Forelimb muscle (tissue), 1 donor: ENCODE data around the gene OR6C2. TPM values are rescaled to one million over a fixed set of nuclear protein-coding genes. Genes with fewer than 3 reads are reported as not detected.
"Not testable (repeated sequence)": the region's sequence is repeated elsewhere in the genome, so short reads cannot be mapped to it uniquely, and the experiment has no call there.

Source experiments
- DNase-seq: peaks from one replicate; pipeline ENCODE4 v3.0.0-alpha.2; 2013; ENCODE audit warnings: low read depth
- polyA plus RNA-seq: library from polyadenylated mRNA; unstranded; fragments of 120-200 nt; gene quantifications from one replicate; pipeline ENCODE4 v1.2.1, GENCODE V29; 2013; ENCODE audit not compliant: insufficient read length

OR6C2 gene
- not detected for polyA plus RNA-seq

- no peak for DNase-seq
These were observed at the start of gene OR6C2 for GRCh38 chr12:55443776-55444175. OR6C2 (plus strand) TSS chr12:55444076; CDS start chr12:55452214, 8,138 bp downstream.

DNA sequence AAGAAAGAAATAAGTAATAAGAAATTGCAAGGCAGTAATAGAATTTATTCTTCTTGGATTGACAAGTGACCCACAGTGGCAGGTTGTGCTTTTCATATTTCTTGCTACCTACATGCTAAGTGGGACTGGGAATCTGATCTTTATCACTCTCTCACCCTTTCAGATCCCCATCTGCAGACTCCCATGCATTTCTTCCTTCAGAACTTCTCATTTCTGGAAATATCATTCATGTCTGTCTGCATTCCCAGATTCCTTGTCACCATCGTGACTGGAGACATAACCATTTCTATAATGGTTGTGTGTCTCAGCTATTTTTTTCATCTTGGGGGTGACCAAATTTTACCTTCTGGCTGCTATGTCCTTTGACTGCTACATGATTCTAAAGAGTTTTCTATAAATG is 47.5 kb upstream of the OR6C2 start:
- no peak for DNase-seq

GRCh38 chr12:55400229-55400628 is 43.6 kb upstream of the OR6C2 start, which contains the start of gene OR6C65:
OR6C65 (plus strand) TSS chr12:55400529; CDS start chr12:55400529, 0 bp downstream.
- DNase-seq, result no peak

GRCh38 chr12:55407866-55408265 is 36.0 kb upstream of the OR6C2 start:
- DNase-seq, result no peak

DNA sequence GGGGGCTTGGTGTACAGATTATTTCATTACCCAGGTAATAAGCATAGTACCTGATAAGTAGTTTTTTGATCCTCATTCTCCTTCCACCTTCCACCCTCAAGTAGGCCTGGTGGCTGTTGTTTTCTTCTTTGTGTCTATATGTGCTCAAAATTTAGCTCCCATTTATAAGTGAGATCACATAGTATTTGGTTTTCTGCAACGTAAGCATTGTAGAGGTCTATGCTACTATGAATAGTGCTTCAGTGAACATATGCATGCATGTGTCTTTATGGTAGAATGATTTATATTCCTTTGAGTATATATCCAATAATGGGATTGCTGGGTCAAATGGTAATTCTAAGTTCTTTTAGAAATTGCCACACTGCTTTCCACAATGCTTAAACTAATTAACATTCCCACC is 34.7 kb upstream of the OR6C2 start:
- not testable (repeated sequence) for DNase-seq

DNA sequence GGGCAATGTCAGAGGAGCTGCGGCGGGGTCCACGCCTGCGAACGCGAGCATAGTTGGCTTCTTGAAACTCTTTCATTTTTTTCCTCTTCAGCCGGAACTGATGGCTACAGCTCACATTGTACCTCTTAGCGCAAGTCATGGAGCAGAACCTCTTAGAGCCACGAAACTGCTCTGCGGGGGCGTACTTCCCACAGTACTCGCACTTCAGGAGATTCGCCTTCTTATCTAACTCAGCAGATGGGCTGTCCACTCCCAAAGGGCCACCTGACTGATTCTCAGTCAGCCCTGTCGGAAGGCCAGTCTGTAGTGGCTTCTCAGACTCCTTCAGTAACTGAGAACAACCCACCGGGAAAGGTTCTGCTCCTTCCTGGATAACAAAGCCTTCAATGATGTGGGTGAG is 31.7 kb upstream of the OR6C2 start:
- not testable (repeated sequence) for DNase-seq

- not testable (repeated sequence) for DNase-seq
These were observed 30.1 kb upstream of the OR6C2 start for GRCh38 chr12:55413498-55414388.

DNA sequence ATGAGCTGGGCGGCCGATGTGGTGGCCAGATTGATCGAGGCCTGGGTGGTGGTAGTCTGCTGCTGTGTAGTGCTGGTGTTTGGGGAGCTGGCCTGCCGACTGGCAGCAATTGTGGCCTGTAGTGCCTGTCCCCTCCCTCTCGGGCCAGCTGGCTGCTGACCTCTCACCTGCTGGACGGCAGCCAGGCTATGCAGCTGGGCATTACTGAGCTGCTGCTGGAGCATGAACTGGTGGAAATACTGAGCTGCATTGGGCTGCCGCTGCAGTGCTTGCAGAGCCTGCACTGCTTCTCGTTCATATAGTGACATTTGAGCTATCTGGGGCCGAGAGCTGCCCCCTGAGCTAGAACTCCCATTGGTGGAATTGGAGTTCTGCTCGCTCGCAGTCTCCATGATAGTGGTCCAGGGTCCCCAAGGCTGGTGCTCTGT is 29.5 kb upstream of the OR6C2 start:
- not testable (repeated sequence) for DNase-seq

DNA sequence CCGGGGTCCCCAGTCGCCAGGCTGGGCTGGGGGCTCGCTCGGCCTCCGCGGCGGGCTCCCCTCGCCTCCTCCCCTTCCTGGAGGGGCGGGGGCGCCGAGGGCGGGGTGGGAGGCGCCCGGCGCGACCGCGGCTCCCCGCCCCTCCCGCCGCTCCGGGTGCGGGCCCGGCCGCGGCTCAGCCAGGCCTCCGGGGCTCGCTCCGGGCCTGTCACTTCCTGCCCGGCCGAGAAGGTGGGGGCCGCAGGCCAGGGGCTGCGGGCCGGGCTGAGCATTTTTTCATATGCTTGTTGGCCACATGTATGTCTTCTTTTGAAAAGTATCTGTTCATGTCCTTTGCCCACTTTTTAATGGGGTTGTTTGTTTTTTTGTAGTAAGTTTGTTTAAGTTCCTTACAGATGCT is 29.0 kb upstream of the OR6C2 start:
- DNase-seq, result not testable (repeated sequence)

GRCh38 chr12:55416961-55417360 is 26.9 kb upstream of the OR6C2 start:
- no peak for DNase-seq

DNA sequence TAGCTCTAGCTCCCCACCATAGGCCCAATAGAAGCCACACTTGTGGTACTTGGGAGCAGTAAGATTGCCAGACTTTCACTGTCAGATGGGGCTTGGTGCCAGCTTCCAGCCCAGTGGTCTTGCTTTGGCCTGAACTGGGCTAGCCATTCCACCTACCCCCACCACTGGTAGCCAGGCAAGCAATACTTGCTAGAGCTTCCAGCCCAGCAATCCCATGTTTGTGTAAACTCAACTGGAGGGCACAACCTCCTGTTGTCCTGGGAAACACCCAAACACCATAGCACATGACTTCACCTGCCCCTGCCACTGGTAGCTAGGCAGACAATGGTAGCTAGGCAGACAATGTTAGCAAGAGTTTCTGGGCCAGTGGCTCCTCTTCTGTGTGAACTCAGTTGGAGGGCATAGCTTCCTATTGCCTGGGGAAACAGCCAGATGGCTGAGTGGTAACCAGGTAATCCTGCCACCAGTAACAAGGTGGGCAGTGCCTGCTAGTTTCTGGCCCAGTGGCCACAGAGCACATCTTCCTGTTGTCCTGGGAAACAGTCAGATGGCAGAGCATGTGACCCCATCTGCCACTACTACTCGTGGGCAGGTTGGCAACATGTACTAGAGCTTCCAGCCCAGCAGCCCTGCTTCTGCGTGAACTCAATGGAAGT is 23.4 kb upstream of the OR6C2 start:
- no peak for DNase-seq

DNA sequence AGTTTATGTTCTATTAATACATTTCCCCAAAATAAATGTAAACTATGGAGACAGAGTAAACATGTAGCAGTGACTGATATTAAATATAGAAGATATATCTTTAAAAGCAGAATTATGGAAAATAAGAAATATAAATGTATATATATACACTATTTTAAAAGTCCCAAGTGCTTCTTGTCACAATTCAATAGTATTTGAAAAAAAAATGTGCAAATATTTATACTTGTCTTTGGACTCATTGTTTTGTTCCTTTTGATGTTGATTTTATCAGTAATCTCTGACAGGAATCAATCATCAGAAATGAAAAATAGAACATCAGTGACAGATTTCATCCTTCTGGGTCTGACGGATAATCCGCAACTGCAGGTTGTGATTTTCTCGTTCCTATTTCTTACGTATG is 17.9 kb upstream of the OR6C2 start, which contains the start of gene OR6C76:
OR6C76 (plus strand) TSS at position 301 of the 400 bp plus-strand sequence; CDS start at position 301, 0 bp downstream.
- no peak for DNase-seq

DNA sequence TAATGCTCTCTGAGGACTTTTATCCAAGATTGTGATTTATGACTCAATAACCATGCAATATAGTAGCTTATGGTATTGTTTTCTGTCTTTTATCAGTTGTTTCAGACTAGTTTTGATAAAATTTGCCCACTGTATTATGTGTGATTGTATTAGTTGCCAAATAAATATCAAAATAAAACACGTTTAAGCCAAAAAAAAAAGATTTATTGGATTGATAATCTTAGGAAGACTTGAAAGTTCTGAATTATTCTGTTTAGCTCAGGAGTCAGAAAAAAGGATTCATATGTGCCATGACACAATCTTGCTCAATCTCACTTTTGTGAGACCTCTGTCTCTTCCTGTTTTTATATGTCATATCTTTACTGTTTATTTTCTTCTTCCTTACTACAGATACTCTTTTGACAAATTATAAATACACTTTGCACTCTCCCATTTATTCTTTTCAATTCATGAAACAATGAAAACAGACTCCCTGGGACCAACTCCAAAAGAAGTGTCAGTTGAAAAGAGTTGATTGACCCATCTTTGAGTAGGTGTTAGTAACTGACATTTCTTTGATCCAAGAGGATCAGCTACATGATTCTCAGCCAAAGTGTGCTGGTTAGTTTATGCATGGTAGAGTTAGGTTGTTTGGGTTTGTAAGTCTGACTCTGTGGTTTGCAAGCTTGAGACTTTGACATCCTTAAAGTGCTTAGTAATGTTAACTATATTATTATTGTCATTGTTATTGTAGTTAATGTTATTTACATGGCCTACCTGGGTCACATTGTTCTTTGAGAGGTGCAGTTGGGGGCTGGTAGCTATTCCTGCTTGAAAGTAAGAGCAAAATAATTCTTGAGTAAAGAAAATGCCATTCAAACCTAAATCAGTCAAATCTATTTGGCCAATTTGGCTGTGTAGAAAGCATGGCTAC is 15.3 kb upstream of the OR6C2 start:
- no peak for DNase-seq

DNA sequence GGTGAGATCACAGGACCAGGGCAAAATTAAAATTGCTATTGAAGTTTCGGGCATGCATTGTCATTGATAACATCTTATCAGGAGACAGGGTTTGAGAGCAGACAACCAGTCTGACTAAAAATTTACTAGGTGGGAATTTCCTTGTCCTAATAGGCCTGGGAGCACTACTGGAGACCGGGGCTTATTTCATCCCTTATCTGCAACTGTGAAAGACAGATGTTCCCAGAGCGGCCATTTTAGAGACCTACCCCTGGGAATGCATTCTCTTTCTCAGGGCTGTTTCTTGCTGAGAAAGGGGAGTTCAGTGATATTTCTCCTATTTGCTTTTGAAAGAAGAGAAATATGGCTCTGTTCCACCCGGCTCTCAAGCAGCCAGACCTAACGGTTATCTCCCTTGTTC is 2.6 kb upstream of the OR6C2 start:
- not testable (repeated sequence) for DNase-seq

DNA sequence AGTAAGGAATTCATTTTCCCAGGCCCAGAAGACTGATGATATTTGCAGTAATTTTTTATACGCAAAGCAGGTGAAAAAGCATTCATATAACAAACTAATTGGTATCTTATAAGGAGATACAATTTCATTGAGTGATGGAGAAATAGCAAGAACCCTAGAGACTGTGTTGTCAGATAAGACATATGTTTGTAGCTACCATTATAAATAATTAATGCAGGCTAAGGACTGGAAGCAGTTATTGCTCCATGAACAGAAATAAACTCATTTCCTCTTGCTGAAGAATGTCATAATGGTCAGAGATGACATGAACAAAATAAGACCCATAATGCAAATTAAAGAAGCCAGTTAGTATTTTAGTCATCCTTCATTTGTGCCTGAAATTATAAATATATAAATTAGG is 1.5 kb downstream of the OR6C2 start:
- no peak for DNase-seq

DNA sequence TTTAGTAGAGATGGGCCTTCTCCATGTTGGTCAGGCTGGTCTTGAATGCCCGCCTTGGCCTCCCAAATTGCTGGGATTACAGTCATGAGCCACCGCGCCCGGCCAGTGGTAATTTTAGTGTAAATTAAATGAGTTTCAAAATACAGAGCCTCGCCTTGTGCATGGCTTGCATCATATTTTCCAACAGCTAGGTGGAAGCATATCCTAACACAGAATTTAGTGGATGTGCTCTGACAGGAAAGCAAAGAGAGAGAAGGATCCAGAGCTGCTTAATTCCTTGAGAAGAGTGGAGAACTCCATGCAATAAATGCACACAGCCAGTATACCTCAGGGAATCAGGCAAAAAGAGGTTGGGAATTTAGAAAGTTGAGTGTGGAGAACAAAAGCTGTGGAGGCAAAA is 2.5 kb downstream of the OR6C2 start:
- no peak for DNase-seq

GRCh38 chr12:55448825-55449224 is 4.9 kb downstream of the OR6C2 start:
- DNase-seq, result no peak

GRCh38 chr12:55464926-55465325 is 21.1 kb downstream of the OR6C2 start:
- DNase-seq, result not testable (repeated sequence)

GRCh38 chr12:55467836-55468235 is 24.0 kb downstream of the OR6C2 start:
- no peak for DNase-seq

GRCh38 chr12:55469291-55469690 is 25.4 kb downstream of the OR6C2 start:
- no peak for DNase-seq

DNA sequence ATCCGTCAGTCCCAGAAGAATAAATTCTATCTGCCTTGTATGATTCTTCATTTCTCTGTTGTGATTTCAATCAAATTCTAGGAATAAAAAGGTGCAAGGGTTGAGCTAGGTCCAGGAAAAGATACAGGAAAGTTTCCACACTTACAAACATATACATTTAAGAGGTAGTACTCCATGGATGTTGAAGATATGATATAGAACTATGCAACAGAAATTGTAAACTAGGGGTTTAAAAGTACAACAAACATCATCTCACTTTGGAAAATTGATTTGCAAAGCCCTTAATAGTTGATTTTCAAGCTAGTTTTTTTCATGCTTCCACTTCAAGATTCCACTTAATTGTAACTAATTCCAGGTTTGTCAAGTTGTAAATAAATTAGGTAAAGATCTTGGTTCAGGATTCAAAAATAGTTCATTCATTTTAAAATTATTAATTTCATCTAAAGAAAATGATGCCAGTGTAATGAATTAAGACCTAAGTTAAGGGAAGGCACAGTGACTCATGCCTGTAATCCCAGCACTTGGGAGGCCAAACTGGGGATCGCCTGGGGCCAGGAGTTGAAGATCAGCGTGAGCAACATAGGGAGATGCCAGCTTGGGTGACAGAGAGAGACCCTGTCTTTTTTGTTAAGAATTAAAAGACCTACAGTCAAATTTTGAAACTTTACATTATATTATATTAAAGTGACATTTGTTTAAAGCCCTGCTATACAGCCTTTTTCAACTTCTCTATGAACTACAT is 26.4 kb downstream of the OR6C2 start, which contains the start of gene OR6C70:
OR6C70 (minus strand) TSS at position 51 of the 742 bp plus-strand sequence; CDS start at position 51, 0 bp downstream.
- no peak for DNase-seq
